CD4-positive, alpha-beta T cell treated with Interleukin-12 subunit alpha and Interleukin-12 subunit beta, for 1 hour (primary cell): ENCODE data around the gene RPL6.
"Not testable (repeated sequence)": the region's sequence is repeated elsewhere in the genome, so short reads cannot be mapped to it uniquely, and the experiment has no call there.

Source experiments
- DNase-seq: peaks from one replicate; pipeline ENCODE4 v3.0.0-alpha.2; 2020

Gene RPL6

DNA sequence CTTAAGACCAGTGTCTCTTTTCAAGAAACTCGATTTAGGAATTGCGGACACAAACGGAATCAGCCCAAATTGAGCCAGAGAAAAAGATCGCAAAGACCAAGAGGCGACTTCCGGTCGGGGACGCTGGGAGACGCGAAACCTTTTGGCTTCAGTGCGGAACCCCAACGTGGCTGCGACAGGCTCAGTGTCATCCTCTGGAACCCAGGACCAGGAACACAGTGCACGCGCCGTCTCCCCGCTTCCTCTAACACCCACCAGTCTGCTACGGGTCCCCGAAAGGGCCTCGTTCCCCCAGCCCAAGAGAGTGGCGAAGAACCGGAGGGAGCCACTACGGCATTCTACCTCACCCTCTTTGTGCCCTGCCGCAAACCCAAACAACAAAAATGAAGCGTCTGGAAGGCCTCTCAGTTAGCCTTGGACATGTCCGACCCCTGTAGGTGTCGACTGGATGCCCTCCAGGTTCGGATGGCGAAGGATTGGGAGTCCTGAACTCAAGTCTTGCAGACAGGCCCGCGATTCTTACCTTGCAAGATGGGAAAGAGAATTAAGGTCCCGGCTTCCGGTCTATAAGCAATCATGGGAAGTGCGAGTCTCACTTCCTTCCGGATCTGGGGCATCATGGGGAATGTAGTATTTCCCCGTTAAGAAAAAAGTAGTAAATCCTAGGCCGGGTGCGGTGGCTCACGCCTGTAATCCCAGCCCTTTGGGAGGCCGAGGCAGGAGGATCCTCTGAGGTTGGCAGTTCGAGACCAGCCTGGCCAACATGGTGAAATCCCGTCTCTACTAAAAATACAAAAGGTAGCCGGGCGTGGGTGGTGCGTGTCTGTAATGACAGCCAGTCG lies at the start of gene RPL6:
TSS of gene RPL6 (minus strand) at position 542 of the 842 bp plus-strand sequence. CDS start 949 bp downstream, outside the sequence.
- peak; percentile 88 for DNase-seq

DNA sequence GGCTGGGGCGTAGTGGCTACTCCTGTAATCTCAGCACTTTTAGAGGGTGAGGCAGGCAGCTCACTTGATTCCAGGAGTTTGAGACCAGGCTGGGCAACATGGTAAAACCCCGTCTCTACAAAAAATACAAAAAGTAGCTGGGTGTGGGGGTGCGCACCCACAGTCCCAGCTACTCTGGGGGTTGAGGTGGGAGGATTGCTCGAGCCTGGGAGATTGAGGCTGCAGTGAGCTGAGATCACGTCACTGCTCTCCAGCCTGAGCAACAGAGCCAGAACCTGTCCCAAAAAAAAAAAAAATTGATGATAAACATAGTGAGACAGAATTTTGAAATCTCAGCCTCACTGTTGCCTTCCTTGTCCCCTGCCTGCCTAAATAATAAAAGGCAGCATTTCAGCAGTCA lies 49.3 kb upstream of the RPL6 start:
- no peak for DNase-seq

DNA sequence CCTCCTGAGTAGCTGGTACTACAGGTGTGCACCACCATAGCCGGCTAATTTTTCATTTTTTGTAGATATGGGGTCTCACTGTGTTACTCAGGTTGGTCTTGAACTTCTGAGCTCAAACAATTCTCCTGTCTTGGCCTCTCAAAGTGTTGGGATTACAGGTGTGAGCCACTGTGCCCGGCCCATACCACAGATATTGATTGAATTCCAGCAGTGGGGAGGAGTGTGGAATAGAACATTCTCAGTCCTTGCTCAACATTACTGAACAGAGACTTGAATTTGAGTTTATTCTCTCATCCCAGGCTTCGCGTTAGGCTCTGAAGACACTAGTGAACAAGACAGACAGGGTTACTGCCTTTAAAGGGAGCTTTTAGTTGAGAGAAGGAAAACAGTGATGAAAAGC lies 48.9 kb upstream of the RPL6 start:
- DNase-seq: no peak

DNA sequence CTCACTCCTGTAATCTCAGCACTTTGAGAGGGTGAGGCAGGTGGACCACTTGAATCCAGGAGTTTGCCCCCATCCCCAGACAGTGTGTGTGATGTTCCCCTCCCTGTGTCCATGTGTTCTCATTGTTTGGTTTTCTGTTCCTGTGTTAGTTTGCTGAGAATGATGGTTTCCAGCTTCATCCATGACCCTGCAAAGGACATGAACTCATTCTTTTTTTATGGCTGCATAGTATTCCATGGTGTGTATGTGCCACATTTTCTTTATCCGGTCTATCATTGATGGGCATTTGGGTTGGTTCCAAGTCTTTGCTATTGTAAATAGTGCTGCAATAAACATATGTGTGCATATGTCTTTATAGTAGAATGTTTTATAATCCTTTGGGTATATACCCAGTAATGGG lies 47.7 kb upstream of the RPL6 start:
- not testable (repeated sequence) for DNase-seq

DNA sequence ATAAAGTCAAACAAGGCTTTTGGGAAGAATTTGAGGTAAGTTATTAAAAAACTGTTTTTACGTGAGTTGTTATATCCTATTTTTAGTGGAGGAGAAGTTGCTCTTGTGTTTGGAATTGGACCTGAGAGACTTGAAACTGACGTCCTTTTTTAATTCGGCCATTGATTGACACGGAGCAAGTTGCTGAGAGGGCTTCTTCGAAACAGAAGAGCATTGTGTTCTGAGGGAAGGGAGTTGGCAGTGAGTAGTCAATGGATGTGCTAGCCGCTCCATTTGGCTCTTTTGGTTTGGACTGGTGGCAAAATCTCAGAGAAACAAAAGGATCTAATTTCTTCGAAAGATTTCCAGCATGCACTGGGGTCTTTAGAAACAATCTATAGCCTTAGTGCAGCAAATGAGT lies 46.6 kb upstream of the RPL6 start:
- DNase-seq: no peak

DNA sequence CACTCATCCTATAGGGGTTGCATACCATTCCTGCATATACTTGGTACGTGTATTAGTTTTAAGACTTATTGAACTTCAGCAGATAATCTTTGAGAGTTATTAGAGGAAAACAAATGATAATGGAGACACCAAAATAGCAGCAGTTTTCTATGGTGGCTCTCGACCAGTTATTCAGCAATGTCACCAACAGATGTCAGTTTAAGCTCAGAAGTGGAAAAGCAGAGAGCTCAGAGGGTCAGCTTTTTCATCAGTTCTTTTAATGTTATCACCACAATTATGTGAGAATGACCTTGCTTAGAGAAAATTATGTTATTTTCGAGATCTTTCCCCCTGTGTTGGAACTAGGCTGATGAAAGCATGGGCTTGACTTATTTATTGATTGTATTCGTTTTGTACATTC lies 41.3 kb upstream of the RPL6 start:
- DNase-seq: no peak

DNA sequence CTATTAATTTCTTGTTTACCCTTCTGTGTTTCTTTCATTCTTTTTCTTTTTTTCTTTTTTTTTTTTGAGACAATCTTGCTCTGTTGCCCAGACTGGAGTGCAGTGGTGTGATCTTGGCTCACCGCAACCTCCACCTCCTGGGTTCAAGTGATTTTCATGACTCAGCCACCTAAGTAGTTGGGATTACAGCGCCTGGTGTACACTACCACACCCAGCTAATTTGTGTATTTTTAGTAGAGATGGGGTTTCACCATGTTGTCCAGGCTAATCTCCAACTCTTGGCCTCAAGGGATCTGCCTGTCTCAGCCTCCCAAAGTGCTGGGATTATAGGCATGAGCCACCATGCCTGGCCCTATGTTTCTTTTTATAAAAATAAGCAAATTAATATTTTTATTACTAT lies 38.8 kb upstream of the RPL6 start:
- DNase-seq: not testable (repeated sequence)

DNA sequence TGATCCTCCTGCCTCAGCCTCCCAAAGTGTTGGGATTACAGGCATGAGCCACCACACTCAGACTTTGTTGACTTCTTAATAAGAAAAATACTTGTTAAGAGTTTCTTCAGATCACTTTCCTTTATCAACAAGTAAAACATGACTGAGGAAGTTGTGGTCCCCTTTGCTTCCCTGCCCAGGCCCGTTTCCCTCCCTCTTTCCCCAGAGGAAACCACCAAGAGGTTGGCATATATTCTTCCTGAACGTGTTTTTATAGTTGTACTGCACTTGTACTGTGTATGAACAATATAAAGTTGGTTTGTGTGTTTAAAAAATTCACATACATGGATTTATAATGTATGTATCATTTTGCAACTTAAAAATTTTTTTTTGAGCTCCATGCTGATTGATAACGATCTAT lies 37.7 kb upstream of the RPL6 start:
- no peak for DNase-seq

DNA sequence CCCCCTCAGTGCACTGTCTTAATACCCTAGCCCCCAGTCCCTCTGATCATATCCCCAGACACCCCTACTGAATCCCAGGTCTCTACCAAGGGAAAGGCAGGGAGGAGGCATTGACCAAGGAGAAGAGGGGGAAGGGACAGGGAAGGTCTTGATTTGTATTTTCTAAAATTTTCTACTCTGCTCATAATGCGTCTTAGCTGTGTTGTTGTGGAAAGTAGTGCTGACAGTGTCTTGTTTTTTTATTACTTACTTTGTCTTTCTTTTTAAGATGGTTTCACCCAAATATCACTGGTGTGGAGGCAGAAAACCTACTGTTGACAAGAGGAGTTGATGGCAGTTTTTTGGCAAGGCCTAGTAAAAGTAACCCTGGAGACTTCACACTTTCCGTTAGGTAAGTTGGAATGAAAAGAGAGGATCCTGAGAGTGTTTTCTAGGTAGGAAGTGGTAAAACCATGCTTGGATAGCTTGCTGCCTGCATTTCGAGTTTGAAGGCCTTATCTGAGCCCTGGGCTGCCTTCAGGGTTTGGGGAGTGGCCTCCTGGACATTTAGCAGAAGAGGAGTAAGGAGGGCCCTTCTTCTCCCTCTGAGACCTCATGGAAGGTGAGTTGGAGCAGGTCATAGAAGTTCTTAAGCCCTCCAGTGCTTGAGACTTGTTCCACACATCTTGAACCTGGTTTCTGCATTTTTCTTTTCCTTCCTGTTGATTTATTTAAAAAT lies 36.8 kb upstream of the RPL6 start:
- DNase-seq: no peak

DNA sequence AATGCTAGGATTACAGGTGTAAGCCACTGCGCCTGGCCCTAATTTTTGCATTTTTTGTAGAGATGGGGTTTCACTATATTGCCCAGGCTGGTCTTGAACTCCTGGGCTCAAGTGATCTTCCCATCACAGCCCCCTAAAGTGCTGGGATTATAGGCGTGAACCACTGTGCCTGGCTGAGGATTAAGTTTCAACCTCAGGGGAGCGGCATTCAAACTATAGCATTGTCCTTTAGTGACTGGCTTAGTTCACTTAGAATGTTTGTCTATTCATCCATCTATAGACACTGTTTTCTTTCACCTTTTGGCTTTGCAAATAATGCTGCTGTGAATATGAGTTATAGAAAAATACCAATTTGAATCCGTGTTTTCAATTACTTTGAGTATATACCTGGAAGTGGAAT lies 34.5 kb upstream of the RPL6 start:
- DNase-seq: no peak

DNA sequence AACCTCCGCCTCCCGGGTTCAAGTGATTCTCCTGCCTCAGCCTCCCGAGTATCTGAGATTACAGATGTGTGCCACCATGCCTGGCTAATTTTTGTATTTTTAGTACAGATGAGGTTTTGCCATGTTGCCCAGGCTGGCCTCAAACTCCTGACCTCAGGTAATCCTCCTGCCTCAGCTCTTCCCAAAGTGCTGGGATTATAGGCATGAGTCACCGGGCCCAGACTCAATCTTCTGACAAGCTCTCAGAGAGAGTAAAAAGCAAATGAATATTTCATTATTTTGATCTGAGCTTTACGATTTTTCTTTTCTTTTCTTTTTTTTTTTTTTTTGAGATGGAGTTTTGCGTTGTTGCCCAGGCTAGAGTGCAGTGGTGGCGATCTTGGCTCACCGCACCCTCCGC lies 31.2 kb upstream of the RPL6 start:
- DNase-seq: not testable (repeated sequence)

DNA sequence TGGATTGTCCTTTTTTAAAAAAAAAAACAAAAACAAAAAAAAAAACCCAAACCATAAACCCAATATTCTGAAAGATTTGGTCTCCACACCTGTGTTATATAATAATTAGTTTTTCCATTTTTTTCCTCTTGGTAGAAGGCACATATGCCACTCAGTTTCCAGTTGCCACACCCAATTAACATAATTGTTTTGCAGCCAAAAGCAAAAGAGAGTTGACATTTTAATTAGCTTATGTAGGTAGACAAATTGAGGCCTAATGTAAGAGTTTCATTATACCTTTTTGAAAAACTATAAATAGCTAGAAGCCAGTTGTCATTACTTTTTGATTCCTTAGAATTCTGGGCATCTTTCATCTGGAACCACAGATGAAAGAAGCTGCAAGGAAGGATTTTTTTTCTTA lies 30.4 kb upstream of the RPL6 start:
- DNase-seq: no peak

DNA sequence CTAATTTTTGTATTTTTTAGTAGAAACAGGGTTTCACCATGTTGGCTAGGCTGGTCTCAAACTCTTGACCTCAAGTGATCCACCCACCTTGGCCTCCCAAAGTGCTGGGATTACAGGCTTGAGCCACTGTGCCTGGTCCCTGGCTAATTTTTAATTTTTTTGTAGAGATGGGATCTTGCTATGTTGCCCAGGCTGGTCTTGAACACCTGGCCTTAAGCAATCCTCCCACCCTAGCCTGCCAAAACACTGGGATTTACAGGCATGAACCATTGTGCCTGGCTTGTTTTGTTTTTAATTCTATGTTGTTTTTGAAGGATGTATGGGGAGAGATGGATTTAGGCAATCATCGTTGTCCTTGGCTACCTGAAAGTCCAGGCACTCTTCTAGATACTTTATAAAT lies 29.2 kb upstream of the RPL6 start:
- DNase-seq: not testable (repeated sequence)

DNA sequence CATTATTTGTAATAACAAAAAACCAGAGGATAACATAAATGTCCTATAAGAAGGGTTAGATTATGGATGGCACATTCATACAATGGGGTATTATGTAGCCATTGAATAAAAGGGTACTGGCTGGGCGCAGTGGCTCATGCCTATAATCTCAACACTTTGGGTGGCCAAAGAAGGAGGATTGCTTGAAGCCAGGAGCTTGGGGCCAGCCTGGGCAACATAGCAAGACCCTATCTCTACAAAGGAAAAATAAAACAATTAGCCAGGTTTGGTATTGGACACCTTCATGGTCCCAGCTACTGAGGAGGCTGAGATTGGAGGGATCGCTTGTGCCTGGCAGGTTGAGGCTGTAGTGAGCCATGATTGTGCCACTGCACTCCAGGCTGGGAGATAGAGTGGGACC lies 24.1 kb upstream of the RPL6 start:
- DNase-seq: no peak

DNA sequence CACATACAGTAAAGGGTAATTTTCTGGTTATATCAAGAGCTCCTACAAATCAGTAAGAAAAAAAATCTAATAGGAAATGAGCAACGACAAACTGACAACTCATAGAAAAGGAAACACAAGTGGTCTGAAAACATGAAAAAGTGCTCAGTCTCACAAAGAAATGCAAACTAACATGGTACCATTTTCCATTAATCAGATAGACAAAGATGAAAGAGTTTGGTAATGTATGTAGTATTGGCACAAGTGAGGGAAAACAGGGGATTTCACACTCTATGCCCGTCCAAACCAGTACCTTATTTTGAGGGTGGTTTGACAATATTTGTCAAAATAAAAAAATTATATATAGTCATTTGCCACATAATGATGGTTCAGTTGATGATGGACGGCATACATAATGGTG lies 22.6 kb upstream of the RPL6 start:
- no peak for DNase-seq

DNA sequence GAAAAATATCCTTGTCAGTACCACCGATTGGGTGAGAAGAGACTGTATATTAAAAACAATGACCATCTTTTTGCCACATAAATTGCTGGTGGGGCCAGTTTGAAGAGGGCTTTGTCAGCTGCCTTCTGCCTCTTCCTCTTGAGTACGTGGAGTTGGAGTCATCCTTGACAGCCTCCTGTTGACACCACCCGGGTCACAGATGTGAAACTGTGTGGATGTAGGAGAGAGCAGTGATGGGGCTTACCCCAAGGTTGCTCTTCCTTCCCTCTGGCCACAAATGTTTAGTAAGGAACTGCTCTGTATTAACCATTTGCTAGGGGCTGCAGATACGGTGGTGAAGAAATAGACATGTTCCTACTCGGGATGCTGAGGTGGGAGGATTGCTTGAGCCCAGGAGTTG lies 21.5 kb upstream of the RPL6 start:
- no peak for DNase-seq

DNA sequence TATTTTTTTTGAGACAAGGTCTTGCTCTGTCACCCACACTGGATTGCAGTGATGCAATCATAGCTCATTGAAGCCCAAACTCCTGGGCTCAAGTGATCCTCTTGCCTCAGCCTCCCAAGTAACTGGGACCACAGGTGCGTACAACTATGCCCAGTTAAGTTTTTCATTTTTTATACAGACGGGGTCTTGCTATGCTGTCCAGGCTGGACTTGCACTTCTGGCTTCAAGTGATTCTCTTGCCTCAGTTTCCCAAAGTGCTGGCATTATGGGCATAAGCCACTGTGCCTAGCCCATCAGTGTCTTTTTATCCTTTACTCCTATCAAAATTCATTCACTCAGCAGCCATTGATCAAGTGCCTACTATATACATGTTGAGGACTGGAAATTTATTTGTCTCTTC lies 18.4 kb upstream of the RPL6 start:
- DNase-seq: no peak

DNA sequence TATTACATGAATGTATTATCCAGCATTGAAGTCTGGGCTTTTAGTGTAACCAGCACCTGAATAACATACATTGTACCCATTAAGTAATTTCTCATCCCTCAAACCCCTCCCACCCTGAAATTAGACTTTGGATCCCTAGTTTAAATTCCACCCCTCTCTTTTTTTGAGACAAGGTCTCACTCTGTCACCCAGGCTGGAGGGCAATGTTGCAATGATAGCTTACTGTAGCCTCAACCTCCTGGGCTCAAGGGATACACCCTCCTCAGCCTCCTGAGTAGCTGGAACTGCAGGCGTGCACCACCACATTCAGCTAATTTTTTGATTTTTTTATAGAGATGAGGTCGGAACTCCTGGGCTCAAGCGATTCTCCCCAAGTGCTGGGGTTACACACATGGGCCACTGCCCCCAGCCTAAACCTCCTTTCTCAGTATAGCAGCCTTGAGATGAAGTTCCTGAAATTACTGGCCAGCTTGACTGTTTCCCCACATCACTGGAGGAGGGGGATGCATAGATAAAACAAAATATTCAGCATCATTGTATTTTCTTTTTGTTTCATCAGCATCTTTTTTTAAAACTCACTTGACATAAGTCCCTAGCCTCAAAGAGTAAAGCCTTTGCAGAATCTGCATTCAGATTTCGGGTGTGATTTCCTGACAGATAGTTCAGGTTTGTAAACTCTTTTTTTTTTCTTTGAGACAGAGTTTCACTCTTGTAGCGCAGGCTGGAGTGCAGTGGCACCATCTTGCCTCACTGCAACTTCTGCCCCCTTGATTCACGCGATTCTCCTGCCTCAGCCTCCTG lies 16.4 kb upstream of the RPL6 start:
- DNase-seq: no peak

DNA sequence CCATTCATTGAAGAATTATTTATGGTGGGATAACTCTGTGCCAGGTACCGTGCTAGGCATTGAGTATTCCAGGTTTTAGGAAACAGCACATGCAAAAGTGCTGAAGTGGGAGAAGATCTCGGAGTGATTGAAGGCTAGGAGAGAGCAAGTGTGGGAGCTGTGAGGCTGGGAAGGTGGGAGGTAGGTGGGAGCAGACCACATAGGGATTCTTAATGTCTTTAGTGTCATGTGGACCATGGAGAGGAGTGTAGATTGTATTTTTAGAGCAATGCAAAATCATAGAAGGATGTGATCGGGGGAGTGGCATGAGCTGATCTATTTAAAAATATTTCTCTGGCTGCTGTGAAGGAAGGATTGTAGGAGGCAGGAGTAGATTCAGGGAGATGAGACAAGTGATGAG lies 14.7 kb upstream of the RPL6 start:
- no peak for DNase-seq

DNA sequence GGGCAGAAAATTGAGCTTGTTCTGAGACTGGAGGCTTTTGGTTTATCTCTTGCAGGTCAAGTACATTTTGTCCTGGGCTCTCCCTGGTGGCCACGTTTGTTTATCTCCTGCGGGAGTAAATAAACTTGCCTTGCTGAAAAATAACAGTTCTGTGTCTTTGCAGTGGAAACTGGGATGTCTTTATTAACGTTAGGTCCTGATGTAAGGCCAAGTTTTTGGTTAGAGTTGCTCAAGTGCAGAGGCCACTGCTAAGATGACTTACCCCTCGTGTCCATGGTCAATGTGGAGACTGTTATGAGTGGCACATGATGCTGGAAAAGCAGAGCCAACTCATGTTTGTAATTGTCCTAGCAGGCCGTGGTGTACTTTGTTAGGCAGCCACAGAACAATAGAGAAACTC lies 13.1 kb upstream of the RPL6 start:
- DNase-seq: no peak

DNA sequence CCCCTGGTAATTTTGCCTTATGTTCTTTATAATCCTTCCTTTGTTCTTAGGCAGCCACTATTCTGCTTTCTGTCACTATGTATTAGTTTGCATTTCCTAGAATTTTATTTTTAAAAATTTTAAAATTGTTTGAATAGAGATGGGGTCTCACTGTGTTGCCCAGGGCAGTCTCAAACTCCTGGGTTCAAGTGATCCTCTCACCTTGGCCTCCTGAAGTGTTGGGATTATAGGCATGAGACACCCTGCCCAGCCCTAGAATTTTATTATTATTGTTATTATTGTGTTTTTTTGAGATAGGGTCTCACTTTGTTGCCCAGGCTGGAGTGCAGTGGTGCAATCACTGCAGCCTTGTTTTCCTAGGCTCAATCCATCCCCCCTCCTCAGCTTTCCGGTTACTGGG lies 12.0 kb upstream of the RPL6 start:
- DNase-seq: no peak

DNA sequence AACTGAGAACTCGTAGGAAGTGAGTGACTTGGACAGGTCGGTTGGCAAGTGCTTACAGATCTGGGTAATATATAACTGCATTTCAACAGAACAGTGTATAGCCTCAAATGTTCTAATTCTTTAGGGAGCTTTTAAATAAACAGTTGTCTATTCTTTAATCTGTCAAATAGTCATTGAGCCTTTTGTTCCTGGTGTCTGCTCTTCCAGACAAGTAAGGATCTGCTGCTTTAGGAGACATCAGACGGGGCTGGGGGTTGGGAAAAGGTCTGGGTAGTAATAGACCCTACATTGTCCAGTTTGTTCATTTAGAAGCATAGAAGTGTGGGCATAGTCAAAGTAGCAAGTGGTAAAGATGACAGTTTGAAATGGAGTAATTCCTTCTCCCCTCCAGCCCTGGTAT lies 11.3 kb upstream of the RPL6 start:
- no peak for DNase-seq

DNA sequence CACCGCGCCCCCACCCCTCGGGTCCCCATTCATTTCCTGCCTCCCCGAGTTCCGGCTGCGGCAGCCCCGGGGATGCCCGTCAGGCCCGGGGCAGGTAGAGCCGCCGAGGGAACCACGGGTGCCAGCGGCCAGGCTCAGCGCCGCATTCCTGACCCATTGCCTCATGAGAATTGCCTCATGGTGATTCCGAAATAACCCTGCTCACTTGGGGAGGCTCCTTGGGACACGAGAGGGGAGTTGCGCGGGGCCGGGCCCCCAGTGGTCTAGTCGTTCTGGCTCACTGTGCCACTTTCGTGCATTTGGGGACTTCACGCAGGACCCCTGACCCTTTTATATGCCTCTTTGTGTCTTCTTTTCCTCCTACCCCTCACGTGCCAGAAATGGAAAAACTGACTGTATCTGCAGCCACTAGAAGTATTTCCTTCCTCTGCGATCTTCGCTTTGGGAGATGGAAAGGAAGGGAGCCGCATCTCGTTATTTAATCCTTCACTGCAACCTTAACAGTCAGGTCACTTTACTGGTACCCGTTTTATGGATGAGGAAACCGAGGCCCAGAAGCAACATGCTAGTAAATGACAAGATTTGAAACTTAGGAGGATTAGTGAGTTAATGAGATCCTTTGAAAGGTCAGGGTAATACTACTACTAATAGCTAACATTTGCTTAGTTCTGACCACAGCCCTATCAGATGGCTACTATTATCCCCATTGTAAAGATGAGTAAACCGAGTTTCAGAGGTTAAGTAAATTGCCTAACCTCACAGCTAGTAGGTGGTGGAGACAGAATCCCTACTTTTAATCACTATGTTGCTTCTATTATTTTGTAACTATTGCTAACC lies 10.1 kb upstream of the RPL6 start:
- DNase-seq: no peak
